NB4 (cell line): ENCODE data around the gene ALG10B.

Experiments used
- DNase-seq: peaks from one replicate; pipeline ENCODE4 v3.0.0; 2010; ENCODE audit warnings: low read depth
- H3K4me3 ChIP-seq: one replicate; pipeline ENCODE4 v1.5.1; 2011; ENCODE audit warnings: mild to moderate bottlenecking, low read depth, low read length, moderate library complexity
- CTCF ChIP-seq: IDR thresholded peaks from one replicate; pipeline ENCODE4 v1.5.1; 2012; ENCODE audit warnings: low read depth, low read length
- MYC ChIP-seq: IDR thresholded peaks from 2 replicates; pipeline ENCODE4 v1.6.1; 2011; ENCODE audit warnings: low read depth, low read length
- POLR2A ChIP-seq: IDR thresholded peaks from 2 replicates; pipeline ENCODE4 v1.6.1; 2011; ENCODE audit warnings: mild to moderate bottlenecking; ENCODE audit not compliant: insufficient read length; ENCODE audit errors: extremely low read depth
- TF ChIP-seq, protein P1 (sequence below): IDR thresholded peaks from 2 replicates; pipeline ENCODE4 v1.6.1; 2011; ENCODE audit warnings: low read depth, low read length

ALG10B gene

GRCh38 chr12:38316391-38317129, at the start of gene ALG10B:
Gene ALG10B (plus strand): TSS chr12:38316774. CDS start chr12:38316894, 120 bp downstream.
- DNase-seq, result peak; percentile 95
- peak within 1 kb of the TSS; percentile 90 for H3K4me3 ChIP-seq
- TF ChIP-seq POLR2A (peak; percentile 63), MYC (peak; percentile 49), CTCF (peak; percentile 54)
- TF ChIP-seq, protein P1, sequence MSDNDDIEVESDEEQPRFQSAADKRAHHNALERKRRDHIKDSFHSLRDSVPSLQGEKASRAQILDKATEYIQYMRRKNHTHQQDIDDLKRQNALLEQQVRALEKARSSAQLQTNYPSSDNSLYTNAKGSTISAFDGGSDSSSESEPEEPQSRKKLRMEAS, result peak; percentile 42

DNA sequence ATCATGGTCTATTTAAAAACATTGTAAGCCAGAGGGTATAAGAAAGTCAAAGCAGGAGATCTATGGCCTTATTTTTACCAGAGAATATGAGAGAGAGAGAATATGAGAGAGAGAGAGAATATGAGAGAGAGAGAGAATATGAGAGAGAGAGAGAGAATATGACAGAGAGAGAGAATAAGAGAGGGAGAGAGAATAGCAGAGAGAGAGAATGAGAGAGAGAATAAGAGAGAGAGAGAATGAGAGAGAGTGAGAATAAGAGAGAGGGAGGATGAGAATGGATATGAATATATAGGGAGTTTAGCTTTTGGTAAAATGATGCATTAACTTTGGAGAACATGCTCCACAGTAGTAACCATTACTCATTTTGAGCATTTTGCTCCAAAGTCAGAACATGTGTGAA, 48.0 kb upstream of the ALG10B start:
- H3K4me3 ChIP-seq, result no peak overlapping the region
- TF ChIP-seq, protein P1, result no peak
- TF ChIP-seq POLR2A (no peak), CTCF (no peak), MYC (no peak)
- DNase-seq, result no peak

- H3K4me3 ChIP-seq, result no peak overlapping the region
- TF ChIP-seq MYC (no peak), POLR2A (no peak), CTCF (no peak)
- TF ChIP-seq, protein P1, result no peak
- DNase-seq, result no peak
These were observed 46.7 kb upstream of the ALG10B start for GRCh38 chr12:38269897-38270296.

- peak; percentile 4 for DNase-seq
- H3K4me3 ChIP-seq, result no peak overlapping the region
- no peak for TF ChIP-seq MYC
- TF ChIP-seq, protein P1, result no peak
- no peak for TF ChIP-seq POLR2A
- TF ChIP-seq CTCF, result no peak
These were observed 36.8 kb upstream of the ALG10B start for GRCh38 chr12:38279756-38280155.

DNA sequence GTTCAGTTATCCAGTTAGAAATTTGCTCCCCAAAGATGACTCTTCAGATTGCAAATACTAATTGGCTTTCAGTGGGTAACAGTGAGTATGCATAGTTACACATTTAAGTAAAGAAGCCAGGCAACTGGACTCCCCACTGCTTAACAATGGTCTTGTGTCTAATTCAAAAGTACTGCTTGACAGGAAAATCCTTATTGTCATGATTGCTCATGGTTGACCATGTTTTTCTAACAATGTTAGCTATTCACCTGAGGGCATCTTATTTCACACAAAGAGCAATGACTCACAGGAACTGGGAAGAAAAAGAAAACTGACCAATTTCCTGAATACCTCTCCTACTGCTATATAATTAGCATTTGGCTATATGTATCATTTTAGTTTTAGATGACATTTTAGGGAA, 33.7 kb upstream of the ALG10B start:
- no peak for DNase-seq
- H3K4me3 ChIP-seq, result no peak overlapping the region

GRCh38 chr12:38289396-38289795, 27.2 kb upstream of the ALG10B start:
- H3K4me3 ChIP-seq, result no peak overlapping the region
- no peak for DNase-seq
- TF ChIP-seq, protein P1, result no peak
- TF ChIP-seq CTCF, result no peak
- TF ChIP-seq MYC, result no peak

More for the DNA sequence above, 33.7 kb upstream of the ALG10B start:
- TF ChIP-seq POLR2A (no peak), MYC (no peak)
